HEK293 (cell line): ENCODE results near the gene RAMAC.

Source experiments
- CTCF ChIA-PET: fragments of 350-600 bp; formaldehyde crosslinking; extraction: SDS; loops from one replicate; lab custom pipeline; 2021; ENCODE audit warnings: antibody characterized with exemption; lab: Yijun Ruan, JAX
- POLR2A ChIA-PET: fragments of 300-600 bp; formaldehyde crosslinking; extraction: SDS; loops from one replicate; lab custom pipeline; 2020; ENCODE audit warnings: antibody characterized with exemption, inconsistent platforms; lab: Yijun Ruan, JAX
- H3K27ac ChIP-seq: fragments of 200-500 bp; sonication (Bioruptor generic); 2 replicates; pipeline ENCODE4 v1.5.1; 2014; ENCODE audit warnings: low read depth, low read length, control low read depth, inconsistent platforms; ENCODE audit errors: extremely low read depth
- H3K36me3 ChIP-seq, 2 experiments: fragments of 200-500 bp in 1 of 2; sonication (Bioruptor generic) in 1 of 2; 1 replicate in 1 of 2; 2 replicates in 1 of 2; pipeline ENCODE4 v1.5.1; 2014 to 2017; ENCODE audit warnings: inconsistent platforms in 2 of 2, low read length in 2 of 2; ENCODE audit not compliant: control insufficient read depth in 2 of 2, insufficient read depth in 1 of 2
- H3K4me1 ChIP-seq: fragments of 200-500 bp; sonication (Bioruptor generic); 2 replicates; pipeline ENCODE4 v1.5.1; 2014; ENCODE audit warnings: mild to moderate bottlenecking, low read length, inconsistent platforms; ENCODE audit not compliant: control insufficient read depth, insufficient read depth
- H3K4me3 ChIP-seq: 2 replicates; pipeline ENCODE4 v1.5.1; 2011; ENCODE audit warnings: low read depth, mild to moderate bottlenecking, control low read depth, low read length, moderate library complexity
- H3K9me3 ChIP-seq: fragments of 200-500 bp; sonication (Bioruptor generic); 2 replicates; pipeline ENCODE4 v1.5.1; 2014; ENCODE audit warnings: low read depth, low read length, inconsistent platforms; ENCODE audit not compliant: control insufficient read depth, insufficient read depth
- BCL11B ChIP-seq: fragments of 450-650 bp; formaldehyde crosslinking; IDR thresholded peaks from 2 replicates; pipeline ENCODE4 v1.5.1; 2016; ENCODE audit warnings: low read depth, missing biosample characterization, missing genetic modification characterization
- GLI4 ChIP-seq: fragments of 450-650 bp; formaldehyde crosslinking; IDR thresholded peaks from 2 replicates; pipeline ENCODE4 v1.5.1; 2016; ENCODE audit warnings: missing biosample characterization, missing genetic modification characterization
- KLF1 ChIP-seq: fragments of 450-650 bp; formaldehyde crosslinking; IDR thresholded peaks from 2 replicates; pipeline ENCODE4 v1.5.1; 2016; ENCODE audit warnings: missing biosample characterization, missing genetic modification characterization
- KLF8 ChIP-seq: fragments of 450-650 bp; formaldehyde crosslinking; IDR thresholded peaks from 2 replicates; pipeline ENCODE4 v1.5.1; 2016; ENCODE audit warnings: missing biosample characterization, missing genetic modification characterization
- MEIS1 ChIP-seq: sonication (generic); formaldehyde crosslinking; IDR thresholded peaks from 2 replicates; pipeline ENCODE4 v1.8.1; 2022; ENCODE audit warnings: missing genetic modification reagents, mild to moderate bottlenecking, borderline replicate concordance
- PRDM6 ChIP-seq: fragments of 450-650 bp; formaldehyde crosslinking; IDR thresholded peaks from 2 replicates; pipeline ENCODE4 v1.5.1; 2017; ENCODE audit warnings: missing biosample characterization, missing genetic modification characterization
- SCRT1 ChIP-seq: fragments of 450-650 bp; formaldehyde crosslinking; IDR thresholded peaks from 2 replicates; pipeline ENCODE4 v1.5.1; 2016; ENCODE audit warnings: missing biosample characterization, missing genetic modification characterization, borderline replicate concordance
- ZFP3 ChIP-seq: fragments of 450-650 bp; formaldehyde crosslinking; IDR thresholded peaks from 2 replicates; pipeline ENCODE4 v1.5.1; 2016; ENCODE audit warnings: low read depth, missing biosample characterization, missing genetic modification characterization
- ZNF140 ChIP-seq: fragments of 450-650 bp; formaldehyde crosslinking; IDR thresholded peaks from 2 replicates; pipeline ENCODE4 v1.5.1; 2016; ENCODE audit warnings: missing biosample characterization, missing genetic modification characterization
- ZNF155 ChIP-seq: fragments of 450-650 bp; formaldehyde crosslinking; IDR thresholded peaks from 2 replicates; pipeline ENCODE4 v1.5.1; 2016; ENCODE audit warnings: missing biosample characterization, missing genetic modification characterization
- ZNF19 ChIP-seq: fragments of 450-650 bp; formaldehyde crosslinking; IDR thresholded peaks from 2 replicates; pipeline ENCODE4; 2016; ENCODE audit warnings: missing biosample characterization, missing genetic modification characterization, low read depth
- ZNF521 ChIP-seq: fragments of 450-650 bp; formaldehyde crosslinking; IDR thresholded peaks from 2 replicates; pipeline ENCODE4 v1.5.1; 2017; ENCODE audit warnings: missing biosample characterization, mild to moderate bottlenecking, missing genetic modification characterization
- ZNF529 ChIP-seq: fragments of 450-650 bp; formaldehyde crosslinking; IDR thresholded peaks from 2 replicates; pipeline ENCODE4 v1.5.1; 2017; ENCODE audit warnings: missing genetic modification characterization, missing biosample characterization; ENCODE audit not compliant: insufficient replicate concordance
- ZNF600 ChIP-seq: fragments of 450-650 bp; formaldehyde crosslinking; IDR thresholded peaks from 2 replicates; pipeline ENCODE4 v1.5.1; 2016; ENCODE audit warnings: missing biosample characterization, missing genetic modification characterization
- ZNF776 ChIP-seq: fragments of 450-650 bp; formaldehyde crosslinking; IDR thresholded peaks from 2 replicates; pipeline ENCODE4 v1.5.0; 2017; ENCODE audit warnings: missing biosample characterization, missing genetic modification characterization, borderline replicate concordance
- ZNF777 ChIP-seq: fragments of 450-650 bp; formaldehyde crosslinking; IDR thresholded peaks from 2 replicates; pipeline ENCODE4 v1.5.1; 2017; ENCODE audit warnings: missing biosample characterization, missing genetic modification characterization, borderline replicate concordance
- TF ChIP-seq, protein P1 (sequence below): fragments of 450-650 bp; formaldehyde crosslinking; IDR thresholded peaks from 2 replicates; pipeline ENCODE4 v1.5.1; 2016; ENCODE audit warnings: missing biosample characterization, missing genetic modification characterization
- TF ChIP-seq, protein P2 (sequence below): IDR thresholded peaks from 2 replicates; pipeline ENCODE4 v1.6.1; 2011; ENCODE audit warnings: mild to moderate bottlenecking, low read depth, low read length, borderline replicate concordance
- TF ChIP-seq, protein P3 (sequence below): fragments of 450-650 bp; formaldehyde crosslinking; IDR thresholded peaks from 2 replicates; pipeline ENCODE4 v1.5.1; 2016; ENCODE audit warnings: missing biosample characterization, missing genetic modification characterization
- TF ChIP-seq, protein P4 (sequence below): sonication (generic); formaldehyde crosslinking; IDR thresholded peaks from 2 replicates; pipeline ENCODE4 v1.8.1; 2022; ENCODE audit warnings: mild to moderate bottlenecking, moderate library complexity, missing genetic modification reagents

Gene RAMAC

GRCh38 chr15:82986442-82986780, 401 bp downstream of the RAMAC start:
- H3K27ac ChIP-seq = peak overlapping the region; percentile 79; the same call in 1 of the 2 replicates
- TF ChIP-seq ZNF19 (tag by site-specific recombination) = no peak
- TF ChIP-seq ZNF600 = peak; percentile 46; the same call in 1 of the 2 replicates
- TF ChIP-seq, all 188 proteins: peak for 1
- Histone ChIP-seq H3K4me1 (peaks cover 8% of the 10 kb centered on the region), H3K4me3 (peak overlapping the region; percentile 63), H3K9me3 (no peaks in the 10 kb centered on the region), H3K36me3 (peaks cover 29 to 31% of the 10 kb centered on the region in 2 experiments)
- ChIA-PET CTCF (interaction anchor here (0.7 to 4.9 kb wide), 6 partner anchors 13 to 139 kb away, joined by 3 to 17 read pairs (median 4); no protein-coding TSS in a partner anchor), POLR2A (interaction anchor here (0.7 to 1.6 kb wide), 7 partner anchors 14 to 446 kb away, joined by 3 to 6 read pairs (median 4); partner anchors contain the start of genes BTBD1 and RPS17)

DNA sequence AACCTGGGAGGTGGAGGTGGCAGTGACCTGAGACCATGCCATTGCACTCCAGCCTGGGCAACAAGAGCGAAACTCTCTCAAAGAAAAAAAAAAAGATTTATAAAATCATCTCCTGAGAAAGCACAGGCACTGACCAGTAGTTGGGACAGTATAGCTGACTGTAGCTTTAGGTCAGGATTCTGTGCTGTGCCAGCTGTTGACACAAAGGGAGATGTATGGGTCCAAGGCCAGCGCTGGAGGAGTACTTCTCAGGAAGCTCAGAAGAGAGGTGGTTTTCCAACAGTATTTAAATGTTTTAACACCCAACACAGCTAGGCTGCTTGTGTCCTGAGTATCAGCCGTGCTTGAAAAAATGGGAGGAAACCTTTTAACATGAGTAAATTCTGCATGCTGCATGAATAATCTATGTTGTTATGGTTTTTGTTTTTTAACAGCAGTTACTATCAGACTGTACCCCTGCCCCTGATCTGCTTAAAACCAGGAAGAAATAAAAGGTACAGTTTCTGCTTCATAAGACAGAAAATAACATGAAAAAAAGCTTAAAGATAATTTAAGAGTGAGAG, 6.5 kb downstream of the RAMAC start:
- CTCF ChIA-PET = interaction anchor here (0.9 to 1.9 kb wide), 2 partner anchors 19 to 22 kb away, joined by 4 to 8 read pairs; partner anchors contain the start of gene C15orf40
- H3K9me3 ChIP-seq = no peaks in the 10 kb centered on the region
- no peak overlapping the region for H3K27ac ChIP-seq
- no peak for TF ChIP-seq ZNF777 (tag by site-specific recombination)
- no peak for TF ChIP-seq ZNF529 (tag by site-specific recombination)
- no peak for TF ChIP-seq MEIS1 (CRISPR knock-in tag)
- no peak for TF ChIP-seq SCRT1 (tag by site-specific recombination)
- no peak for TF ChIP-seq GLI4 (tag by site-specific recombination)
- no peak for TF ChIP-seq KLF8 (tag by site-specific recombination)
- no peak for TF ChIP-seq BCL11B (tag by site-specific recombination)
- no peak for TF ChIP-seq ZNF140 (tag by site-specific recombination)
- no peak for TF ChIP-seq PRDM6 (tag by site-specific recombination)
- no peak for TF ChIP-seq ZNF155 (tag by site-specific recombination)
- TF ChIP-seq KLF1 (tag by site-specific recombination) = no peak
- TF ChIP-seq, protein P1, sequence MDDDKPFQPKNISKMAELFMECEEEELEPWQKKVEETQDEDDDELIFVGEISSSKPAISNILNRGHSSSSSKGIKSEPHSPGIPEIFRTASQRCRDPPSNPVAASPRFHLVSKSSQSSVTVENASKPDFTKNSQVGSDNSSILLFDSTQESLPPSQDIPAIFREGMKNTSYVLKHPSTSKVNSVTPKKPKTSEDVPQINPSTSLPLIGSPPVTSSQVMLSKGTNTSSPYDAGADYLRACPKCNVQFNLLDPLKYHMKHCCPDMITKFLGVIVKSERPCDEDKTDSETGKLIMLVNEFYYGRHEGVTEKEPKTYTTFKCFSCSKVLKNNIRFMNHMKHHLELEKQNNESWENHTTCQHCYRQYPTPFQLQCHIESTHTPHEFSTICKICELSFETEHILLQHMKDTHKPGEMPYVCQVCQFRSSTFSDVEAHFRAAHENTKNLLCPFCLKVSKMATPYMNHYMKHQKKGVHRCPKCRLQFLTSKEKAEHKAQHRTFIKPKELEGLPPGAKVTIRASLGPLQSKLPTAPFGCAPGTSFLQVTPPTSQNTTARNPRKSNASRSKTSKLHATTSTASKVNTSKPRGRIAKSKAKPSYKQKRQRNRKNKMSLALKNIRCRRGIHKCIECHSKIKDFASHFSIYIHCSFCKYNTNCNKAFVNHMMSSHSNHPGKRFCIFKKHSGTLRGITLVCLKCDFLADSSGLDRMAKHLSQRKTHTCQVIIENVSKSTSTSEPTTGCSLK (tag by site-specific recombination) = no peak
- no peak for TF ChIP-seq ZNF19 (tag by site-specific recombination)
- TF ChIP-seq, protein P2, sequence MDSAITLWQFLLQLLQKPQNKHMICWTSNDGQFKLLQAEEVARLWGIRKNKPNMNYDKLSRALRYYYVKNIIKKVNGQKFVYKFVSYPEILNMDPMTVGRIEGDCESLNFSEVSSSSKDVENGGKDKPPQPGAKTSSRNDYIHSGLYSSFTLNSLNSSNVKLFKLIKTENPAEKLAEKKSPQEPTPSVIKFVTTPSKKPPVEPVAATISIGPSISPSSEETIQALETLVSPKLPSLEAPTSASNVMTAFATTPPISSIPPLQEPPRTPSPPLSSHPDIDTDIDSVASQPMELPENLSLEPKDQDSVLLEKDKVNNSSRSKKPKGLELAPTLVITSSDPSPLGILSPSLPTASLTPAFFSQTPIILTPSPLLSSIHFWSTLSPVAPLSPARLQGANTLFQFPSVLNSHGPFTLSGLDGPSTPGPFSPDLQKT = no peak
- TF ChIP-seq, all 188 proteins: peak for 0
- POLR2A ChIA-PET = interaction anchor here (0.6 kb wide), 1 partner anchor 162 kb away, joined by 3 read pairs; no protein-coding TSS in a partner anchor
- Histone ChIP-seq H3K36me3 (peaks cover 31 to 36% of the 10 kb centered on the region in 2 experiments), H3K4me3 (no peak overlapping the region), H3K4me1 (no peaks in the 10 kb centered on the region)

GRCh38 chr15:82993144-82993543, 7.1 kb downstream of the RAMAC start:
- H3K36me3 ChIP-seq = peaks cover 29 to 30% of the 10 kb centered on the region in 2 experiments
- H3K9me3 ChIP-seq = no peaks in the 10 kb centered on the region
- H3K27ac ChIP-seq = no peak overlapping the region
- no peaks in the 10 kb centered on the region for H3K4me1 ChIP-seq
- H3K4me3 ChIP-seq = no peak overlapping the region
- ChIA-PET POLR2A (interaction anchor here (1.7 kb wide), 1 partner anchor 8 kb away, joined by 3 read pairs; the partner anchor contains the start of gene RAMAC), CTCF (interaction anchor here (0.9 to 1.9 kb wide), 2 partner anchors 18 to 22 kb away, joined by 4 to 8 read pairs; partner anchors contain the start of gene C15orf40)
- TF ChIP-seq ZNF776 (tag by site-specific recombination) = no peak
- no peak for TF ChIP-seq ZNF521 (tag by site-specific recombination)
- TF ChIP-seq, protein P3, sequence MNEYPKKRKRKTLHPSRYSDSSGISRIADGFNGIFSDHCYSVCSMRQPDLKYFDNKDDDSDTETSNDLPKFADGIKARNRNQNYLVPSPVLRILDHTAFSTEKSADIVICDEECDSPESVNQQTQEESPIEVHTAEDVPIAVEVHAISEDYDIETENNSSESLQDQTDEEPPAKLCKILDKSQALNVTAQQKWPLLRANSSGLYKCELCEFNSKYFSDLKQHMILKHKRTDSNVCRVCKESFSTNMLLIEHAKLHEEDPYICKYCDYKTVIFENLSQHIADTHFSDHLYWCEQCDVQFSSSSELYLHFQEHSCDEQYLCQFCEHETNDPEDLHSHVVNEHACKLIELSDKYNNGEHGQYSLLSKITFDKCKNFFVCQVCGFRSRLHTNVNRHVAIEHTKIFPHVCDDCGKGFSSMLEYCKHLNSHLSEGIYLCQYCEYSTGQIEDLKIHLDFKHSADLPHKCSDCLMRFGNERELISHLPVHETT (tag by site-specific recombination) = no peak
- no peak for TF ChIP-seq ZNF155 (tag by site-specific recombination)
- TF ChIP-seq, protein P4, sequence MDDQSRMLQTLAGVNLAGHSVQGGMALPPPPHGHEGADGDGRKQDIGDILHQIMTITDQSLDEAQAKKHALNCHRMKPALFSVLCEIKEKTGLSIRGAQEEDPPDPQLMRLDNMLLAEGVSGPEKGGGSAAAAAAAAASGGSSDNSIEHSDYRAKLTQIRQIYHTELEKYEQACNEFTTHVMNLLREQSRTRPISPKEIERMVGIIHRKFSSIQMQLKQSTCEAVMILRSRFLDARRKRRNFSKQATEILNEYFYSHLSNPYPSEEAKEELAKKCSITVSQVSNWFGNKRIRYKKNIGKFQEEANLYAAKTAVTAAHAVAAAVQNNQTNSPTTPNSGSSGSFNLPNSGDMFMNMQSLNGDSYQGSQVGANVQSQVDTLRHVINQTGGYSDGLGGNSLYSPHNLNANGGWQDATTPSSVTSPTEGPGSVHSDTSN (CRISPR knock-in tag) = no peak
- no peak for TF ChIP-seq ZFP3 (tag by site-specific recombination)
